GM21390 (cell line): ENCODE data around the gene RASSF4.

ENCODE experiments used
- ATAC-seq: cut with Tn5 transposase; IDR thresholded peaks from one replicate; pipeline ENCODE4 v1.9.1; 2021; ENCODE audit not compliant: unreplicated experiment

The RASSF4 gene

GRCh38 chr10:44974082-44974627, 14.6 kb downstream of the RASSF4 start:
- ATAC-seq: no peak

DNA sequence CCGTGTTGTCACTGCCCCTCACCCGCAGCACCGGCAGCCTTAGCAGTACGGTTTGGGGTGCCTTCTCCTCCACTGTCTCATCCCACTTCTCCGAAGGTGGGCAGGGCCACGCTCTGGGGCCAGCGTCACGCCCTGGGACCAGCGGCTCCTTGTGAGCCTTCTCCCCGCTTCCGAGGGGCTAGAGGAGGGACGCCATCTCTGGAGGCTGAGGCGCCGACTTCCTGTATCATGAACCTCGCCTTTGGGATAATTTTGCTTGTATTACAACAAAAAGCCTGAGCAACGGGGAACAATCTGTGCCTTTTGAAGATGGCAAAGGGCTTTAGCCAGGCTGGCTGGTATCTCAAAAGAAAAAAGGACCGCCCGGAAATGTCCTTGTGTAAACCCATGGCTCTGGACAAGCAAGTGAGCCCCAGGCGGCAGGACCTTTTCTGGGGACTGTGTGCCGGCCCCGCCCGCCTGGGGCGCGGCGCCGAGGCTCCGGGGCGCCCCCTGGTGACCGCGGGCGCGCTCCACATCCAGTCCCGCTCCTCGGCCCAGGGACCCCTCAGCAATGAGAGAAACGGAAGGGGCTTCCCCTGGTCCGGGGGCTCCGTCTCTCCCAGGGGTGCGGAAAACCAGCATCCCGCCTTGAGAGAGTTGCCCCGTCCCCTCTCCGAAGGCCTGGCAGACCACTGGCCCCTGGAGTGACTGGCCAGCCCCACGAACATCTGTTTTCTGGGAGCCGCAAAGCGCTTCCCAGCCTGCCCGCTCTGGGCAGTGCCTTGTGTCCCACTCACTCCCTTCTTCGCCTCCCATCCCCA, 15.2 kb downstream of the RASSF4 start:
- ATAC-seq: peak; percentile 73

GRCh38 chr10:44975431-44976331, 16.1 kb downstream of the RASSF4 start:
- no peak for ATAC-seq

GRCh38 chr10:44976352-44977198, 17.0 kb downstream of the RASSF4 start:
- no peak for ATAC-seq

DNA sequence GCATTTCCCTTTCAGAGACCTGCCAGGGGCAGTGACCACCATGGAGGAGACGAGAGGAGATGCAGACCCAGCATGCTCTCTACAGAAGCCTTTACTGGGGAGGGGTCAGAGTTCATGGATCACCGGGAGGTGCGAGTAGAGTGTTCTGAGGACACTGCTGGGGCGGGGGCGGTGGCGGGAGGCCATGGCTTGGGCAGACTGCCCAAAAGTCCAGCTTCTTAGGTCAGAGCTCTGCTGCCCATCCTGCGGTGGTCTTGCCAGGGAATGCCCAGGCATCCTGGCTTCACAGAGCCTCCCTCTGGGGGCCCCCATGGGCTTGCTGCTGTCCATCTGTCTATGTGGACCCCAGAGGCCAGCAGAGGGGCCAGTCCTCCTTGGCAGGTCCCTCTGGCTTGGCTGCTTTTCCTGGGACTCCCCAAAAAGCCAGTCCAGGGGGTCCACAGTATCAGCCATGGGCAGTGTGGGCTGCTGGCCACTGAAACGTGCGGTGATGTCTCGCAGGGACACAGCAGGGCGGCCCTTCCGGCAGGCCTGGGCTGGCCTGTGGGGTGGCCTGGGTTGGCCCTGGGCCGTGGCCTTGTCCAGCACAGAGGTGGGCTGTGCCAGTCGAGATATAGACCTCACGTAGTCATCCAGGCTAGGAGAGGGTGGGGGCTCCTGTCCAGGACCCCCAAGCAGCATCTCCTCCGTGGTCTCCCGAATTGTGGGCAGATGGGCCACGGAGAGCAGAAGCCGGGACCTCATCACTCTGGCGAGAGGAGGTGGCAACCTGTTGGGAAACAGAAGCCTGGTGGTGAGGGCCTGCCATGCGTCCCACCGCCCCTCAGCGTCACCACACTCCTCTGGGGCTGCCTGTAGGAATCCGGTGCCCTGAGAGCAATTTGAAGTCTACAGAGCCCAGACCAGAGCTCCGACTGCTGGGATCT, 17.9 kb downstream of the RASSF4 start:
- ATAC-seq: no peak

GRCh38 chr10:44978213-44978569, 18.6 kb downstream of the RASSF4 start:
- ATAC-seq: no peak

- ATAC-seq: no peak
Observed at GRCh38 chr10:44978570-44979280, 19.1 kb downstream of the RASSF4 start, which contains the start of gene DEPP1. TSS of gene DEPP1 (minus strand) at chr10:44978809. CDS start at chr10:44978030, 779 bp downstream.

DNA sequence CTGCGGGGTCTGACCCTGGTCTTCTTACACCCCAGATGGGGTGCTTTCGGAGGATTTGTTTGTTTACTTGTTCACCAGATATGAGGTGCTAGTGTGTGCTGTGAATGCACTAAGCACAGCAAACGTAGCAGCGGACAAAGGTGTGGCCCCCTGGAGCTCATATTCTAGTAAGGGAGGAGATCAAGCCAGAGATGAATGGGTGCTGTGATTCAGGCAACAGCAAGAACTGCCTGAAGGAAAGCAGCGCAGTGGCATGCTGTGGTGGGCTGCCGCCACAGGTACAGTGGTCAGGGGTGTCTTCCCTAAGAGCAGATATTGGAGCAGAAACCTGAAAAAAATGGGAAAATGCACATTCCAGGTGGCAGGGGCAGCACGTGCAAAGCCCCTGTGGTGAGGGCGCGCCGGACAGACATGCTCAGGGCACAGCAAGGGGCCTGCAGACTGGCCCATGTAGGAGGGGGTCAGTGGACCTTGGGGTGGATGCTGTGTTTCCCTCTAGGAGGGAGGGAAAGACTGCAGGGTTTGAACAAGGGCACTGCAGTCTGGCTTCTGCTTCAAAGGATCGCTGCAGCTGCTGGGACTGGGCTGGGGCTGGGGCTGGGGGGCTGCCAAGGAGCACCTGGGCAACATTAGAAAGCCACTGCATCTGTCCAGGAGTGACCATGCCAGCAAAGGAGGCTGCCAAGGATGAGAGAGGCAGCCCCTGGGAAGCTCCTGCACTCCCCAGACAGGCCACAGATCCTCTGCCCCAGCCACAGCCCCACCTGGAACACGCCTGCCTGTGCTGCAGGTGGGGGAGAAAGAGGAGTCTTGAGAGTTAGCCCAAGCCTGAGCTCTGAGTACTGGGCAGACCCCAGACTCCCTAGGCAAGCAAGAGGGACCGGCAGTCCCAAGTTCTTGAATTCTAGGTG, 19.9 kb downstream of the RASSF4 start:
- ATAC-seq: no peak

GRCh38 chr10:44980309-44981171, 20.9 kb downstream of the RASSF4 start:
- no peak for ATAC-seq

DNA sequence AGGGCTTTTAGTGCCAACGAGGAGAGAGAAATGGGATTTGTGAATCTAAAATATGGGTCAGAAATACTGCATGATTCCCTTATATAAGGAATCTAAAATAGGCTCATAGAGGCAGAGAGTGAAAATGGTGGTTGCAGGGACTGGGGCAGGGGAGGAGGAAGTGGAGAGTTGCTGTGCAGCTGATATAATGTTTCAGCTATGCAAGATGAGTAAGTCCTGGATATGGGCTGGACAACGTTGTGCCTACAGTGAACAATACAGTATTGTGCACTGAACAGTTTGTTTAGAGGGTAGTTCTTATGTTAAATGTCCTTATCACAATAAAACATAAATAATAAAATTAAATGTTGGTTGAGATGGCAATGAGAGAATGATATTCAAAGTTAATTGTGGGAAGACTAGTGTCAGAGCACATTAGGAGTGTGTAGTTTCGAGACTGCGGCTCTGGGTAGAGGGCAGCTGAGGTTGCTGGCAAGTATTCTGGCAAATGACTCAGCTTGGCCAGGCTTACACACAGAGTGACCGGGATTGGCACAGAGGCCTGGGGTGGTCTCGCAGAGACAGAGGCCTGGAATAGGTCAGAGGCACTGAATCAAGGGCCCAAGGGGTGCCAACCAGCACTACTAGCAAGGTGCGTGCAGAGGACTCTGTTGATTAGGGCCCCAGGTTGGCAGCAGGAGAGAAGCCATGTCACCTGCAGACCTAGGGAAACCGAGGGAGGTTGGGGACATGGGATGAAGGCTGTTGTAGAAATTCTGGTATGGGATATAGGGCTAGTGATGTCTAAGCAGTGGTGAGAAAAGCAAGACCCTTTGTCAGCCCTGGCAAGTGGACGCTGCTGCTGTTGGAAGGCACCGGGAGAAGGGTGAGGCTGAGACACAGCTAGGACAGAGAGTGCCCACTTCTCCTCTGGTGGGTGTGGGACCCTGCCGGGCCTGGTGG, 21.8 kb downstream of the RASSF4 start:
- ATAC-seq: peak; percentile 65

DNA sequence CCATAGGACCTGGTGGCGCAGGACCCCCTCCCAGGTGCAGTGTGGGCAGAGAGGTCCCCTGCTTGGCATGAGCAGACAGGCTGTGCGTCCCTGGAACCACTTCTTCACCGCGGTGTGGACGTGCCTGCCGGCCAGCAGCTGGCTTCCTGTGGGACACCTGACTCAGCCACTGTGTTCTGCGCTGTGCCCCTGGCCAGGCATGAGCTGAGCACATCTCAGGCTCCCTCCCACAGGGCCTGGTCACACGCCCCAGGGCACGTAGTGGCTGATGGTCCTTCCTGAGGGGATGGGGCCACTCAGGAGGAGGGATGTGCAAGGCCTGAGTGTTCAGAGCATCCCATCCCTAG, 22.5 kb downstream of the RASSF4 start:
- ATAC-seq: no peak

DNA sequence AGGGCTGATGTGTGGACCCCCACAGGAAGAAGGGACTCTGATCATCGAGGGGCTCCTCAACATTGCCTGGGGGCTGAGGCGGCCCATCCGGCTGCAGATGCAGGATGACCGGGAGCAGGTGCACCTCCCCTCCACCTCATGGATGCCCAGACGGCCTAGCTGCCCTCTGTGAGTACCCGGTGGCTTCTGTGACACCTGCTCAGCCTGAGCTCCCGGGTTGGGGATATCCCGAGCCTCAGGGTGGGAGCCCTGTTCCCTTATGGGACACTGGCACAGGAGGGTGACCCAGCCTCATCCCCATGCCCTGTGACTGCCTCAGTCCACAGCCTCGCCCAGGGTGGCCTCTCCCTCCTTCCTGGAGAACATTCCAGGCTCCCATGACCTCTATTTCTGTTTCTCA, 22.9 kb downstream of the RASSF4 start:
- no peak for ATAC-seq

DNA sequence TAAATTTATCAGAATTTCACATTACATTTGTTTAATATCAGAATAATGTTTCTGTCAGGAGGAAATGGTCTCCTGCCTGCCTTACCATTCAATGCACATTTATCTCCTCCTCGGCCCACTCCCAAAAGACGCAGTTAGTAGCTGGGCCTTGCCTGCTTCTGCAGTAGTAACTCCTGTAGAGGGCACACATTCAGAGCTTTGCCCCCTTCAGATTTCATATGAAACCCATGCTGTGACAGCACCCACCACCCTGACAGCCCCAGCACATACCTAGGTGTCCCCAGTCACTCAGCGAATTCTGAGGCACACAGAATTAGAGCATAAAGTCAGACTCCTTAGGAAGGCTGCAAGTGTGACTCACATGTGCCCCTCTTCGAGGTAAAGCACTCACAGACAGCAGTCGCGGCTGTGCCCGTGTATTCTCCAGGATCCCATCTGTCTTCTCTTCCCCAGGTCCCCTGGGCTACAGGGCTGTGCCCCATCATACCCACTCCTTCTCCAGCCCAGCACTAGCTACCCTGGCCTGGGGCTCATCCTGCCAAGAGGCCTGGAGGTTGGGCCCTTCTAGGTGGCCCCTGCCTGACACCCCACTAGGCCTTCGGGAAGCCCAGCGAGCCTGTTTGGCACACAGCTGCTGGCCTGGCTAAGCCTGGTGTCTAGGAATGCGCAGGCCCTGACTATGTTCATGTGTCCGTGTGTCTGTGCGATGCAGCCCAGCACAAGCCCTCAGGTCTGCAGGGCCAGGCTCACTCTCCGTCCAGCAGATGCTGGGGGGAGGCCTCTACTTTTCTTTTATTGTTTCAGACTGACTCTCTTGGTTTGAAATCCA, 23.7 kb downstream of the RASSF4 start:
- no peak for ATAC-seq

DNA sequence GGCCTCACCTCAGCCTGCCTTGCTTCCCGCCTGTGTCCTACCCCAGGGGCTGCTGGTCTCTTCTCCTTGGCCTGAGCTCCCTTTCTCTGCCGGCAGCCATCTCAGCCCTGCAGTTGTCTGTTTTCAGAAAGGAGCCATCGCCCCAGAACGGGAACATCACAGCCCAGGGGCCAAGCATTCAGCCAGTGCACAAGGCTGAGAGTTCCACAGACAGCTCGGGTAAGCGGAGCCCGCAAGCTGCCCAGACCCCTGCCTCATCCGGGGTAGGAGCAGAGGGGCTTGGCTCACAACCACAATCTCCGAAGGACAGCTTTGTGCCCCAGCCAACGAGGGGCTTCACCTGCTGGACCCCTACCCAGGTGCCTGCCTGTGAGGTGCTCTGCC, 24.3 kb downstream of the RASSF4 start:
- no peak for ATAC-seq

- ATAC-seq: no peak
Observed at GRCh38 chr10:44984671-44985101, 25.1 kb downstream of the RASSF4 start.
